GM12878 (cell line): Measurements from ENCODE around the gene SORL1. TPM values are rescaled to one million over a fixed set of nuclear protein-coding genes. Genes with fewer than 3 reads are reported as not detected.
A peak's percentile ranks its signal among the peaks of the same experiment; 100 is the strongest.

Experiments used
- ASH2L ChIP-seq: fragments of 300-600, 200-600 bp; sonication (generic); IDR thresholded peaks from 2 replicates; pipeline ENCODE4 v1.6.1; 2017; ENCODE audit warnings: low read depth, mild to moderate bottlenecking, borderline replicate concordance
- ATF7 ChIP-seq: fragments of 450-650 bp; IDR thresholded peaks from 2 replicates; pipeline ENCODE4 v1.6.1; 2016; ENCODE audit warnings: low read depth, mild to moderate bottlenecking
- BMI1 ChIP-seq: fragments of 450-650 bp; IDR thresholded peaks from 2 replicates; pipeline ENCODE4 v1.6.1; 2016; ENCODE audit warnings: mild to moderate bottlenecking, moderate library complexity, borderline replicate concordance
- BRCA1 ChIP-seq: IDR thresholded peaks from 2 replicates; pipeline ENCODE4 v1.6.1; 2011; ENCODE audit warnings: low read depth, low read length, improper control_type of control experiment
- CBX5 ChIP-seq: sonication (generic); IDR thresholded peaks from 2 replicates; pipeline ENCODE4 v1.6.1; 2016; ENCODE audit warnings: low read depth, moderate library complexity, mild to moderate bottlenecking, inconsistent platforms
- CHD4 ChIP-seq: fragments of 200-600 bp; sonication (generic); IDR thresholded peaks from 2 replicates; pipeline ENCODE4 v1.6.1; 2016; ENCODE audit warnings: mild to moderate bottlenecking
- FOS ChIP-seq: IDR thresholded peaks from 3 replicates; pipeline ENCODE4 v1.6.1; 2011; ENCODE audit warnings: borderline replicate concordance; ENCODE audit not compliant: insufficient read length; ENCODE audit errors: extremely low read depth
- GATAD2B ChIP-seq: fragments of 450-650 bp; conservative IDR thresholded peaks from 2 replicates; pipeline ENCODE4 v1.6.1; 2017; ENCODE audit warnings: low read depth, mild to moderate bottlenecking, moderate library complexity
- MEF2A ChIP-seq: IDR thresholded peaks from 2 replicates; pipeline ENCODE4 v1.6.1; 2011; ENCODE audit warnings: low read depth, mild to moderate bottlenecking, low read length, moderate library complexity; ENCODE audit not compliant: insufficient read depth
- MEF2B ChIP-seq: fragments of 450-650 bp; IDR thresholded peaks from 2 replicates; pipeline ENCODE4 v1.6.1; 2018; ENCODE audit warnings: mild to moderate bottlenecking, moderate library complexity; ENCODE audit not compliant: partially characterized antibody, poor library complexity, severe bottlenecking
- MXI1 ChIP-seq: fragments of 150-350 bp; IDR thresholded peaks from 2 replicates; pipeline ENCODE4 v1.6.1; 2011; ENCODE audit warnings: low read depth, mild to moderate bottlenecking, inconsistent platforms, low read length, improper control_type of control experiment
- NR2F1 ChIP-seq: fragments of 450-650 bp; conservative IDR thresholded peaks from 2 replicates; pipeline ENCODE4 v1.6.1; 2017; ENCODE audit warnings: mild to moderate bottlenecking
- POLR2AphosphoS2 ChIP-seq: IDR thresholded peaks from 2 replicates; pipeline ENCODE4 v1.6.1; 2011; ENCODE audit warnings: low read depth, mild to moderate bottlenecking, low read length, improper control_type of control experiment, moderate library complexity
- POLR2AphosphoS5 ChIP-seq: IDR thresholded peaks from 2 replicates; pipeline ENCODE4 v1.6.1; 2011; ENCODE audit warnings: mild to moderate bottlenecking, low read length, inconsistent platforms
- RFX5 ChIP-seq: IDR thresholded peaks from 2 replicates; pipeline ENCODE4 v1.6.1; 2011; ENCODE audit warnings: low read depth, low read length, improper control_type of control experiment
- SPI1 ChIP-seq: IDR thresholded peaks from 2 replicates; pipeline ENCODE4 v1.6.1; 2011; ENCODE audit warnings: low read depth, mild to moderate bottlenecking, low read length, moderate library complexity, borderline replicate concordance; ENCODE audit not compliant: insufficient read depth
- SUPT20H ChIP-seq: IDR thresholded peaks from 2 replicates; pipeline ENCODE4 v1.6.1; 2011; ENCODE audit warnings: low read depth, mild to moderate bottlenecking, low read length, moderate library complexity, borderline replicate concordance; ENCODE audit not compliant: control insufficient read depth
- TCF12 ChIP-seq: IDR thresholded peaks from 2 replicates; pipeline ENCODE4 v1.6.1; 2011; ENCODE audit warnings: low read depth, mild to moderate bottlenecking, low read length
- WRNIP1 ChIP-seq: IDR thresholded peaks from 2 replicates; pipeline ENCODE4 v1.6.1; 2011; ENCODE audit warnings: low read depth, low read length, improper control_type of control experiment, borderline replicate concordance
- YBX1 ChIP-seq: fragments of 450-650 bp; IDR thresholded peaks from 2 replicates; pipeline ENCODE4 v1.6.1; 2016; ENCODE audit warnings: antibody characterized with exemption
- YY1 ChIP-seq: IDR thresholded peaks from 2 replicates; pipeline ENCODE4 v1.6.1; 2011; ENCODE audit warnings: low read depth, mild to moderate bottlenecking, low read length
- ZBED1 ChIP-seq: IDR thresholded peaks from 2 replicates; pipeline ENCODE4 v1.6.1; 2016; ENCODE audit warnings: borderline replicate concordance
- ZNF24 ChIP-seq: fragments of 450-650 bp; IDR thresholded peaks from 2 replicates; pipeline ENCODE4 v1.6.1; 2017; ENCODE audit warnings: antibody characterized with exemption, mild to moderate bottlenecking
- ZNF384 ChIP-seq: IDR thresholded peaks from 2 replicates; pipeline ENCODE4 v1.6.1; 2012; ENCODE audit warnings: low read depth, mild to moderate bottlenecking, low read length, improper control_type of control experiment, borderline replicate concordance
- polyA plus RNA-seq, 11 experiments: library from polyadenylated mRNA; depleted of rRNA in 4 of 11; unstranded in 6 of 11; stranded (reverse) in 5 of 11; fragments of >200 nt; fragmentation: Nextera tagmentation in 4 of 11; fragmentation: Illumina TruSeq in 1 of 11; extraction: Ambion mirVana in 4 of 11; extraction: Trizol in 1 of 11; gene quantifications; 1 replicate in 1 of 11; 2 replicates in 10 of 11; pipeline versions ENCODE4 v1.2.1 to v1.2.3, GENCODE V29; 2011 to 2016; ENCODE audit warnings: inconsistent platforms in 2 of 11, missing spikeins in 2 of 11, low read depth in 1 of 11
- total RNA-seq, 4 experiments: library from RNA; depleted of rRNA in 3 of 4; stranded (reverse); fragments of >200 nt in 3 of 4; fragmentation: Illumina TruSeq in 1 of 4; extraction: Trizol in 1 of 4; gene quantifications; 2 replicates each; pipeline versions ENCODE4 v1.2.1 to v1.2.3, GENCODE V29; 2013 to 2021
- TF ChIP-seq, protein P1 (sequence below): IDR thresholded peaks from 2 replicates; pipeline ENCODE4 v1.6.1; 2012; ENCODE audit warnings: low read length, inconsistent platforms
- TF ChIP-seq, protein P2 (sequence below): fragments of 450-650 bp; IDR thresholded peaks from 2 replicates; pipeline ENCODE4 v1.6.1; 2014; ENCODE audit warnings: mild to moderate bottlenecking

The SORL1 gene
- total and polyA plus RNA-seq, 10 of the 15 experiments (the other 5 are each of a cell fraction or from before 2014, with no cell fraction given), result 20.2 to 107 (median 59.9) TPM

DNA sequence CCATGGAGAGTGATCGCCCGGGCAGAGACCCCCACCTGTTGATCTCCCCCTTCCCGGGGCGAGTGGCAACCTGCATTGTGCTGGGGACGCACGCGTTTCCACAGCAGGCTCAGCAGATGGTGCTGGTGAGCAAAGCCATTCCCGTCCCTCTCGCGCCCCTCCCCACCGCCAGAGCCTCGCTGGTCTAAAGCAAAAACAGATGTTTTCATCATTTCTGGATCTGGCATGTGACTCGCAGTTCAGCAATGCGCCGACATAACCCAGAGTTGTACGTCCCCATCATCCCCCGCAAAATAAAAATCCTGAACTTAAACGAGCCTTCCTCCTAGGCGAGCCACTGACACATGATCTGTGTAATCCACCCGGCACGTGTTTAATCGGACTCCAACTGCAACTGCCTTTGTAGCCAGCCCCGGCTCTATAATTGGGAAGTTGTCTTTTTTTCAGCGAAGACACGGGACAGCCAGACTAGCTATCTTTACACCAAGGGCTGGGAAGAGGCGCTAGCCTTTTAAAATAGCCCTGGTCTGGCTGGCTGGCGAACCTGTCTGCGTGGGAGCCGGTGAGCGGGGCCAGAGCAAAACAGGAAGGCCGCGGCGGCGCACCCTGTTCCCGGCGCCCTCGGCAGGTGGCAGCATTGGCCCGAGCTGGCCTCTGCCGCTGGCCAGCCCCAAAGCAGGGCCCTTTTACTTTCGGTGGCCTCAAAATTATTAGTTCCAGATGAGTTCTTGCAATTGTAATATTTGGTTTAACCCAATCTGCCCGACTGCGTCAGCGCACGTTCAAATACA lies 203.6 kb downstream of the SORL1 start (continued):
- TF ChIP-seq CHD4 (no peak), ZNF384 (no peak), POLR2AphosphoS5 (no peak), CBX5 (no peak), TCF12 (0 out of 2 replicates have a peak, but pooled peaks have one; percentile 29), MXI1 (peak; percentile 56), ATF7 (no peak), BMI1 (no peak), YBX1 (no peak), NR2F1 (peak; percentile 33; the same call in 1 of the 2 replicates), MEF2B (no peak), BRCA1 (no peak), SPI1 (peak; percentile 63), RFX5 (0 out of 2 replicates have a peak, but pooled peaks have one; percentile 25), ZNF24 (no peak), POLR2AphosphoS2 (no peak), FOS (no peak), ZBED1 (no peak), YY1 (peak; percentile 72), ASH2L (no peak), SUPT20H (no peak), WRNIP1 (no peak), MEF2A (no peak), GATAD2B (no peak)
- TF ChIP-seq, protein P1, sequence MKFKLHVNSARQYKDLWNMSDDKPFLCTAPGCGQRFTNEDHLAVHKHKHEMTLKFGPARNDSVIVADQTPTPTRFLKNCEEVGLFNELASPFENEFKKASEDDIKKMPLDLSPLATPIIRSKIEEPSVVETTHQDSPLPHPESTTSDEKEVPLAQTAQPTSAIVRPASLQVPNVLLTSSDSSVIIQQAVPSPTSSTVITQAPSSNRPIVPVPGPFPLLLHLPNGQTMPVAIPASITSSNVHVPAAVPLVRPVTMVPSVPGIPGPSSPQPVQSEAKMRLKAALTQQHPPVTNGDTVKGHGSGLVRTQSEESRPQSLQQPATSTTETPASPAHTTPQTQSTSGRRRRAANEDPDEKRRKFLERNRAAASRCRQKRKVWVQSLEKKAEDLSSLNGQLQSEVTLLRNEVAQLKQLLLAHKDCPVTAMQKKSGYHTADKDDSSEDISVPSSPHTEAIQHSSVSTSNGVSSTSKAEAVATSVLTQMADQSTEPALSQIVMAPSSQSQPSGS, result no peak
- TF ChIP-seq, protein P2, sequence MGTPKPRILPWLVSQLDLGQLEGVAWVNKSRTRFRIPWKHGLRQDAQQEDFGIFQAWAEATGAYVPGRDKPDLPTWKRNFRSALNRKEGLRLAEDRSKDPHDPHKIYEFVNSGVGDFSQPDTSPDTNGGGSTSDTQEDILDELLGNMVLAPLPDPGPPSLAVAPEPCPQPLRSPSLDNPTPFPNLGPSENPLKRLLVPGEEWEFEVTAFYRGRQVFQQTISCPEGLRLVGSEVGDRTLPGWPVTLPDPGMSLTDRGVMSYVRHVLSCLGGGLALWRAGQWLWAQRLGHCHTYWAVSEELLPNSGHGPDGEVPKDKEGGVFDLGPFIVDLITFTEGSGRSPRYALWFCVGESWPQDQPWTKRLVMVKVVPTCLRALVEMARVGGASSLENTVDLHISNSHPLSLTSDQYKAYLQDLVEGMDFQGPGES, result no peak
